ENCODE data around the gene ASXL3. TPM values are rescaled to one million over a fixed set of nuclear protein-coding genes. Genes with fewer than 3 reads are reported as not detected.

Gene ASXL3
- polyA plus RNA-seq, 3 donors: not detected

DNA sequence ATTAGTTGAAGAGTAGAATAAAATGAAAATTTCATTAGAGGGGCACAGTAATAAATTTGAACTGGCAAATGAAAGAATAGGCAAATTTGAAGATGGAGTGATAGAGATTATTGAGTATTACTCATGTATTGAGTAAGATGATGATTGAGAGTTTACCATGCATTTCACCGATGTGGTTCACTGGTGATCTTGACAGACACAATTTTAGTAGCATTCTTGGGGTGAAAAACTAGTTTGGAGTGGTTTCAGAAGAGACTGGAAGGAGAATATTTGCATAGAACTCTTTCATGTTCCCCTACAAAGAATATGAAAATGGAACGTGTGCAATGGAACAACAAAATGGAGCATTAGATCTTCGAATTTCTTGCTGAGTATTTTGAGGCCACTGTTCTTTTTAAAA, 121.4 kb downstream of the ASXL3 start:
- no peak overlapping the region for H3K27ac Mint-ChIP-seq
- Histone ChIP-seq H3K36me3 (replicated peaks in 1 of 2; ENCODE audit: control insufficient read depth in 1 of 2, insufficient read depth in 2 of 2, low read length in 2 of 2) (no peaks in the 10 kb centered on the region), H3K79me2 (ENCODE audit: insufficient read depth, low read length) (no peaks in the 10 kb centered on the region), H3K4me3 (replicated peaks in 1 of 3; ENCODE audit: low read depth in 2 of 3, low read length in 3 of 3) (no peak overlapping the region), H2AFZ (ENCODE audit: insufficient read depth, low read depth, low read length, poor library complexity, severe bottlenecking) (no peak overlapping the region), H4K20me1 (ENCODE audit: insufficient read depth, low read length) (no peaks in the 10 kb centered on the region), H3K9ac (ENCODE audit: insufficient read depth, low read length, poor library complexity, severe bottlenecking) (no peak overlapping the region), H3K27ac (ENCODE audit: low read depth in 1 of 2, low read length in 2 of 2) (no peak overlapping the region), H3K4me2 (replicated peaks; ENCODE audit: extremely low read depth, low read length, poor library complexity, severe bottlenecking) (no peak overlapping the region), H3K4me1 (ENCODE audit: control insufficient read depth in 1 of 2, insufficient read depth in 2 of 2, low read length in 2 of 2) (no peaks in the 10 kb centered on the region), H3K27me3 (ENCODE audit: control insufficient read depth in 2 of 2, insufficient read depth in 2 of 2, low read length in 2 of 2) (no peaks in the 10 kb centered on the region), H3K9me3 (replicated peaks in 1 of 2; ENCODE audit: control insufficient read depth in 1 of 2, insufficient read depth in 1 of 2, low read length in 2 of 2) (no peaks in the 10 kb centered on the region)
- no peaks in the 10 kb centered on the region for H3K36me3 Mint-ChIP-seq
- no peak overlapping the region for H3K4me3 Mint-ChIP-seq
- intact Hi-C loops (cut with micrococcal nuclease): no loop called here
- TF ChIP-seq, protein P1, sequence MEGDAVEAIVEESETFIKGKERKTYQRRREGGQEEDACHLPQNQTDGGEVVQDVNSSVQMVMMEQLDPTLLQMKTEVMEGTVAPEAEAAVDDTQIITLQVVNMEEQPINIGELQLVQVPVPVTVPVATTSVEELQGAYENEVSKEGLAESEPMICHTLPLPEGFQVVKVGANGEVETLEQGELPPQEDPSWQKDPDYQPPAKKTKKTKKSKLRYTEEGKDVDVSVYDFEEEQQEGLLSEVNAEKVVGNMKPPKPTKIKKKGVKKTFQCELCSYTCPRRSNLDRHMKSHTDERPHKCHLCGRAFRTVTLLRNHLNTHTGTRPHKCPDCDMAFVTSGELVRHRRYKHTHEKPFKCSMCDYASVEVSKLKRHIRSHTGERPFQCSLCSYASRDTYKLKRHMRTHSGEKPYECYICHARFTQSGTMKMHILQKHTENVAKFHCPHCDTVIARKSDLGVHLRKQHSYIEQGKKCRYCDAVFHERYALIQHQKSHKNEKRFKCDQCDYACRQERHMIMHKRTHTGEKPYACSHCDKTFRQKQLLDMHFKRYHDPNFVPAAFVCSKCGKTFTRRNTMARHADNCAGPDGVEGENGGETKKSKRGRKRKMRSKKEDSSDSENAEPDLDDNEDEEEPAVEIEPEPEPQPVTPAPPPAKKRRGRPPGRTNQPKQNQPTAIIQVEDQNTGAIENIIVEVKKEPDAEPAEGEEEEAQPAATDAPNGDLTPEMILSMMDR (IDR thresholded peaks at IDR 0.05): no peak
- 100% methylated on average over 1 of the region's 3 CpGs for WGBS (ENCODE audit: insufficient coverage)
- H3K9me3 Mint-ChIP-seq: peaks cover 0 to 3% (median 0%) of the 10 kb centered on the region in 7 donors
- no peak for DNase-seq
- H3K4me1 Mint-ChIP-seq: no peaks in the 10 kb centered on the region
- H3K27me3 Mint-ChIP-seq (ENCODE audit: low read depth in 3 of 3): peaks cover 0 to 1% (median 0%) of the 10 kb centered on the region in 3 donors

DNA sequence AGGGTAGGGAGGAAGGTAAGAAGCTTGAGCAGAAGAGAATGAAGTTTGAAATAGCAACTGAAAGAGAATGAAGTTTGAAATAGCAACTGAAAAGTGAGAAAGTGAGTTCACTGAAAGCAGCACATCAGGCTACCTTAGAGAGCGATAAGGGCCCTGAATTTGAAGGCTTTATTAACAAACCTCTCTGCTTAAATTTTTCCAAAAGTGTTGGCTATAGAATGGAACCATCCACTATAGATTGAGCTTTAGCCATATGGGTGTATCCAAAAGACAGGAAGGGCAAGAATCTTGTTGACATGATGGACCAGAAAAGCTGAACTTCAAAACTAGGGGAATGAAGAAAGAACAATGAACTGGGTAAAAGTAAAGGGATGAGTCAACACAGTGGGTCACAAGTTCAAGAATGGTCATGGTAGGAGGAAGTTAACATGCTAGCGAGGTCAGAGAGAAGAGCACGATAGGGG, 122.5 kb downstream of the ASXL3 start:
- no peaks in the 10 kb centered on the region for H3K36me3 Mint-ChIP-seq
- Histone ChIP-seq H3K79me2 (ENCODE audit: insufficient read depth, low read length) (no peaks in the 10 kb centered on the region), H2AFZ (ENCODE audit: insufficient read depth, low read depth, low read length, poor library complexity, severe bottlenecking) (no peak overlapping the region), H3K9me3 (replicated peaks in 1 of 2; ENCODE audit: control insufficient read depth in 1 of 2, insufficient read depth in 1 of 2, low read length in 2 of 2) (no peaks in the 10 kb centered on the region), H4K20me1 (ENCODE audit: insufficient read depth, low read length) (no peaks in the 10 kb centered on the region), H3K4me1 (ENCODE audit: control insufficient read depth in 1 of 2, insufficient read depth in 2 of 2, low read length in 2 of 2) (no peaks in the 10 kb centered on the region), H3K4me2 (replicated peaks; ENCODE audit: extremely low read depth, low read length, poor library complexity, severe bottlenecking) (no peak overlapping the region), H3K9ac (ENCODE audit: insufficient read depth, low read length, poor library complexity, severe bottlenecking) (no peak overlapping the region), H3K36me3 (replicated peaks in 1 of 2; ENCODE audit: control insufficient read depth in 1 of 2, insufficient read depth in 2 of 2, low read length in 2 of 2) (no peaks in the 10 kb centered on the region), H3K27me3 (ENCODE audit: control insufficient read depth in 2 of 2, insufficient read depth in 2 of 2, low read length in 2 of 2) (no peaks in the 10 kb centered on the region), H3K27ac (ENCODE audit: low read depth in 1 of 2, low read length in 2 of 2) (no peak overlapping the region), H3K4me3 (replicated peaks in 1 of 3; ENCODE audit: low read depth in 2 of 3, low read length in 3 of 3) (no peak overlapping the region)
- TF ChIP-seq, protein P1 (IDR thresholded peaks at IDR 0.05): no peak
- intact Hi-C loops (cut with micrococcal nuclease): no loop called here
- H3K9me3 Mint-ChIP-seq: peaks cover 0 to 3% (median 0%) of the 10 kb centered on the region in 7 donors
- DNase-seq: no peak
- H3K27me3 Mint-ChIP-seq (ENCODE audit: low read depth in 3 of 3): peaks cover 0 to 1% (median 0%) of the 10 kb centered on the region in 3 donors
- no peak overlapping the region for H3K27ac Mint-ChIP-seq
- no peaks in the 10 kb centered on the region for H3K4me1 Mint-ChIP-seq
- no CpG with 5 or more reads among the region's 3 CpGs for WGBS (ENCODE audit: insufficient coverage)
- no peak overlapping the region for H3K4me3 Mint-ChIP-seq
